Activated naive CD4-positive, alpha-beta T cell treated with anti-CD3 and anti-CD28 coated beads, Interleukin-2, amount 10 ng/mL, durations not matched to agents 7 days and 5 days (primary cell): Measurements from ENCODE around the gene CKS2.

Experiments used
- CTCF ChIA-PET: fragments of 350-600 bp; sonication (Branson Sonifier 250); formaldehyde crosslinking; loops from one replicate; lab custom pipeline; 2021; ENCODE audit warnings: antibody characterized with exemption; lab: Charles Lee
- DNase-seq: peaks from one replicate; pipeline ENCODE4 v3.0.0-alpha.2; 2020
- H3K27ac Mint-ChIP-seq: one replicate; pipeline ENCODE4 v1.8.0; 2021; ENCODE audit warnings: mild to moderate bottlenecking, moderate library complexity, mixed read lengths
- H3K27me3 Mint-ChIP-seq: one replicate; pipeline ENCODE4 v1.8.0; 2021; ENCODE audit warnings: mild to moderate bottlenecking, mixed read lengths
- H3K36me3 Mint-ChIP-seq: one replicate; pipeline ENCODE4 v1.8.0; 2021; ENCODE audit warnings: mixed read lengths
- H3K4me1 Mint-ChIP-seq: one replicate; pipeline ENCODE4 v1.8.0; 2021; ENCODE audit warnings: mixed read lengths
- H3K4me3 Mint-ChIP-seq: one replicate; pipeline ENCODE4 v1.8.0; 2021; ENCODE audit warnings: mild to moderate bottlenecking, moderate library complexity, mixed read lengths
- H3K9me3 Mint-ChIP-seq: one replicate; pipeline ENCODE4 v1.8.0; 2021; ENCODE audit warnings: mixed read lengths

CKS2 gene

DNA sequence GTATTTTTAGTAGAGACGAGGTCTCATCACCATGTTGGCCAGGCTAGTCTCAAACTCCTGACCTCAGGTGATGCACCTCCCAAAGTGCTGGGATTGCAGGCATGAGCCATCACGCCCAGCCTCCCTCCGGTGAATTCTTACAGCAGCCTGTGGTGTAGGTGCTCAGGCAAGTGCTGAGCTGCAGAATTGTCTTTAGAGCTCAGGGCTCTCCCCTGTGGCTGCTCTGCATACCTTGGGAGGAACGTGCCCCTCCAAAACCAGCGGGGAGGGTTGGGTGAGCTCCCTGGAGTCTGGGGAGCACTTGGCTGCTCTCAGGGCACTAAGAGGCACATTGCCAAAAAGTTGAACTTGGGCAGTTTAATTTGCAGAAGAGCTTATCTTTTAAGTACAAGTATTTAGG lies 36.7 kb downstream of the CKS2 start:
- Mint-ChIP-seq H3K4me3 (no peak overlapping the region), H3K27ac (no peak overlapping the region), H3K9me3 (no peaks in the 10 kb centered on the region), H3K4me1 (peaks cover 9% of the 10 kb centered on the region), H3K36me3 (peaks cover 86% of the 10 kb centered on the region), H3K27me3 (no peaks in the 10 kb centered on the region)
- CTCF ChIA-PET, result interaction anchor here (0.9 to 1.3 kb wide), 2 partner anchors 10 to 58 kb away, joined by 3 to 6 read pairs; no protein-coding TSS in a partner anchor
- no peak for DNase-seq

DNA sequence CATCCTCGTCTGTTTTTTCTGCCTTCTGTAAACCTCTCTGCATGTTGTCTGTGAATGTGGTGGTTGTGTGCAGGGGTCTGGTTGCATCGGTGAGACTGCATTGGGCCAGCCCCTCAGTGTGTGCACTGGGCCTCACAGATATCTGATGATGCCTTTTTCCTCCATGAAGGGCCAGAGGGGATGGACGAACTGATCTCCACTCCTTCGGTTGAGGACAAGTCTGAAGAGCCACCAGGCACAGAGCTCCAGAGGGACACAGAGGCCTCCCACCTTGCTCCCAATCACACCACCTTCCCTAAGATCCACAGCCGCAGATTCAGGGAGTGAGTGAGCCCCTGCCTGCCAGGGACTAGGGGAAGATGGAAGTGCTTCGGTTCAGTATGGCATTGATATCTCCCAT lies 38.6 kb downstream of the CKS2 start:
- DNase-seq, result no peak
- H3K27me3 Mint-ChIP-seq, result no peaks in the 10 kb centered on the region
- CTCF ChIA-PET, result no interaction called here
- H3K4me3 Mint-ChIP-seq, result no peak overlapping the region
- peaks cover 83% of the 10 kb centered on the region for H3K36me3 Mint-ChIP-seq
- H3K27ac Mint-ChIP-seq, result peak overlapping the region; percentile 42
- peaks cover 19% of the 10 kb centered on the region for H3K4me1 Mint-ChIP-seq
- H3K9me3 Mint-ChIP-seq, result no peaks in the 10 kb centered on the region

DNA sequence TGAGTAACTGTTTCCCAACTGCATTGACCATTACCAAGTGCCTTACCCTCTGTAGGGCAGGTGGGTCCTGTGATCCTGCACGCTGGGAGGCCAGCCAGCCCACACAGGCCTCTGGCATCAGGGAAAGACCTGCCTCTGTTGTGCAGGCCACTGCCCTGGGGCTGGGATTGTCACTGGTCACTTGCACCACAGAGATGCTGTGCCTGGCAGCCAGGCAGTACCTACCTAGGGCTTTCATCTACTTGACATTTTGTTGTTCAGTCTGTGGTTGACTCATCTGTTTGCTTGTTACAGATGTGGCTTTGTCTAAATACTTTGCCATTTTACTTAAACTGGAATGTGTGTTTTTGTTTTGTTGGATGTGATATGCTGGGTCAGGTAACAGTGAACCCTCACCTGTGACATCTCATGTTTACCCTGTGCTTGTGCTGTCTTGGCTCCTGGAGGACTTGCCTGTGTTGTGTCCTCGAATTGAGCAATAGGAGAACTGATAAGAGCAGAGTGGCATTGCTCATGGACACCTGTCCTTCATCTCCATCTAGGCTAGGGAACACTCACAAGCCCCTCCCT lies 40.1 kb downstream of the CKS2 start:
- Mint-ChIP-seq H3K4me1 (peaks cover 19% of the 10 kb centered on the region), H3K27ac (no peak overlapping the region), H3K9me3 (no peaks in the 10 kb centered on the region), H3K27me3 (no peaks in the 10 kb centered on the region), H3K4me3 (no peak overlapping the region), H3K36me3 (peaks cover 77% of the 10 kb centered on the region)
- no peak for DNase-seq
- CTCF ChIA-PET, result interaction anchor here (0.7 kb wide), 1 partner anchor 198 kb away, joined by 3 read pairs; no protein-coding TSS in a partner anchor

DNA sequence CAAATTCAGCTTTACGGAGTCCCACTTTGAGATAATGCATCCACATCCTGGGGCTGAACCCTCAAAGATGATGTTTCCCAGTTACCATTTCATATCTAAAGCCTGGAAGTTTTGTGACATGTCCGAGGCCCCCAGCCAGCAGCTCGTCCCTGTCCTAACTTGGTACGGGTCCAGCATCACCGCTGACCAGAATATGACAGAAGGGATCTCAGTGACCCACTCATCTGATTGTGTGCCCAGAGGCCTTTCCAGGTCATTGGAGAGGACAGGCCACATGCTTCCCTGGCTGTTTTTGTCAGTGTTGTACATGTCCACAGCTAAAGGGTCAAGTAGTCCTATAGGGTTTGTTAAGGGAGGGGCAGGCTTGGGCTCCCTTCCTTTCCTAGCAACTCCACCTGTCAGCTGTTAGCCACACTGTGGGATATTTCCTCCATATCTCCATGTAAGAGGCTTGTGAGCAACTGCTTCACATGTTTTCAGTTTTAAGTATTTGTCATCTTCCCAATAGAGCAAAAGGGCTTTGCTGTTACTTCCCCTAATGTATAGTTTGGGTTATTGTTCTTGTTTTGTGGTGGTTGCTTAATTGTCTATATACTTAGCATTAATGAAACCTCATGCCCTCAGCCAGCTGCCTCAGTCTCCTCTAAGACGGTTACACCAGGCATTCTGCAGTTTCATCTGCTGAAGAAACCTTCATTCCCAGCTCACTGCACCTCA lies 40.7 kb downstream of the CKS2 start:
- H3K4me3 Mint-ChIP-seq, result no peak overlapping the region
- H3K27ac Mint-ChIP-seq, result peak overlapping the region; percentile 79
- H3K9me3 Mint-ChIP-seq, result no peaks in the 10 kb centered on the region
- no peak for DNase-seq
- H3K36me3 Mint-ChIP-seq, result peaks cover 77% of the 10 kb centered on the region
- no peaks in the 10 kb centered on the region for H3K27me3 Mint-ChIP-seq
- CTCF ChIA-PET, result interaction anchor here (0.7 kb wide), 1 partner anchor 197 kb away, joined by 3 read pairs; no protein-coding TSS in a partner anchor
- peaks cover 19% of the 10 kb centered on the region for H3K4me1 Mint-ChIP-seq

DNA sequence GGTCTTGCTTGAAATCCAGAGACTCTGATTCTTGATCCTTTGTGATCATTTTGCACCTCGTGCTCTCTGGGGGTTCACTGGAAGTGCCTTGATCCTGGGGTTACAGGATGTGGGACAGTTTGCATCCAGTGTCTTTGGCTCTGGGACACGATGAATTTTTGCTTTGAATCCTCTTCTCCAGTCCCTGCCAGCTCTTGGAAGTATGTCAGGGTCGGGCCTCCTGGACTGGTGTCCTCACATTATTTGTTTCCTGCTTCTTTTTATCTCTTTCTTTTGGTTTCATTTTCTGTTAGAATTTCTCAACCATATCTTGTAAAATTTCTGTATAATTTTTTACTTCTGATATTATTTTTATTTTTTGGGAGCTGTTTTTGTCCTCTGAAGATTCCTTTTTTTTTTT lies 41.5 kb downstream of the CKS2 start:
- Mint-ChIP-seq H3K4me1 (peaks cover 19% of the 10 kb centered on the region), H3K9me3 (no peaks in the 10 kb centered on the region), H3K4me3 (no peak overlapping the region), H3K27me3 (no peaks in the 10 kb centered on the region), H3K36me3 (peaks cover 77% of the 10 kb centered on the region), H3K27ac (peak overlapping the region; percentile 79)
- no peak for DNase-seq
- CTCF ChIA-PET, result no interaction called here

DNA sequence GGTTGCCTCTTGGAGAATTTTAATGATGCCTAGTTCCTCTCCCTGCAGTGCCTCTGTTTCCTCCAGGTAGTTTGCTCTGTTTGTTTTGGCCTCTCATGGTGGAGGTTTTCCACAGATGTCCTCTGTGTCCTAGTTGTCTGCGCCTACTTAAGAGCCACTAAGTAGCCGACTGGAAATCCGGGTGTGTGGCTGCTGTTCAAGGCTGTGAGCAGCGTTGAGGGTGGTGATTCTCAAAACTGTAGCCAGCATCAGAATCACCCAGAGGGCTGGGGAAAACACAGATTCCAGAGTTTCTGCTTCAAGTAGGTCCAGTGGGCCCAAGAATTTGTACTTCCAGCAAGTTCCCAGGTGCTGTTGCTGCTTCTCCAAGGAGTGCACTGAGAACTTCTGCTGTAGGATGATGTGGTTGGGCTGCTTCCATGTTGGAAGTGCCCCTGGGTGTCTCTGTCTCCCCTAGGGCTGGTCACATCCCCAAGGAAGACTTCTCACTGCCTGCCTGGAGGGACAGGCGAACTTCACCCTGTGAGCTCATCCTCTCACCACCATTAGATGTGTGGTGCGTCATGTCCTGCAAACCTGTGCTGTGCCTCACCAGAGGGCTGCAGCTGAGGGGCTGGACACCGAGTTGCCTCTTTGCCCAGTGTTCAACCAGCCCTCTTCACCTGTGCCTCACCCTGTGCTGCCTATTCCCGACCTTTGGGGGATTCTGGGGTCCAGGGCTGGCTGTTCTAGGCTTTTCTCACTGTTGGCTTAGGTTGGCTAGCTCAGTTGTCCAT lies 42.1 kb downstream of the CKS2 start:
- H3K27me3 Mint-ChIP-seq, result no peaks in the 10 kb centered on the region
- peaks cover 19% of the 10 kb centered on the region for H3K4me1 Mint-ChIP-seq
- no peak overlapping the region for H3K4me3 Mint-ChIP-seq
- DNase-seq, result no peak
- H3K27ac Mint-ChIP-seq, result peak overlapping the region; percentile 85
- CTCF ChIA-PET, result no interaction called here
- H3K36me3 Mint-ChIP-seq, result peaks cover 81% of the 10 kb centered on the region
- no peaks in the 10 kb centered on the region for H3K9me3 Mint-ChIP-seq

DNA sequence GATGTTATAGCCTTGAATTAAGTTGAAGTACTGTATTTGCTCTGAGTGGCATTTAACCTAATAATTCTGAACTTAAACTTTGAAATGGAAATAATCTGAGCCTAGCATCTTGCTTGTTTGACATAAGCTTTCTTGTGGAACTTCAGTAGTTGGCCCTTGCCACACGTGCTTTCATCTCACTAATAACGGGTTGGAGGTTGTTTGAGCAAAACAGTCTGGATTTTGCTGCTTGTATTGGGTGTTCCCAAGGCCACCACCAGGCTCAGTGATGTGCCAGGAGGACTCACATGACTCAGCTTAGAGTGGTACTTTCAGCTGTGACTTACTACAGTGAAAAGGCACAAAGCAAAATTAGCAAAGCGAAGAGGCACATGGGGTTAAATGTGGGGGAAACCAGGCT lies 43.0 kb downstream of the CKS2 start:
- CTCF ChIA-PET, result interaction anchor here (0.7 kb wide), 1 partner anchor 29 kb away, joined by 3 read pairs; no protein-coding TSS in a partner anchor
- H3K4me1 Mint-ChIP-seq, result peaks cover 19% of the 10 kb centered on the region

DNA sequence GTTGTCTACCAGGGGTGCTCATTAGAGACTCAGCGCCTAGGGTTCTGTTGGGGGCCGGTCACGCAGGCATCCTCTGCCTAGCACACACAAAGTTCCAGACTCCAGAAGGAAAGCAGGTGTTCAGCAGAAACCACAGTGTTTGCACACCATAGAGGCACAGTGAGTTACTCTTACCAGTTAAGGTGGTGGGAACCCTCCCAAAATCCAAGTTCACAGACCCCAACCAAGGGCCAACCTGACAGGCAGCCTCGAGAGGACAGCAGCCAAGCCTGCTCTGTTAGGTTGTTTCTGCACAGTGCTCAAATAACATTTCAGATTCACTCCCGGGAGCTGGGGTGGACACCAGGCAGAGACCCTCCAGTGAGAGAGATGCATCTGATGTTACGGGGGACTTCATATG lies 43.5 kb downstream of the CKS2 start:
- CTCF ChIA-PET, result interaction anchor here (0.7 kb wide), 1 partner anchor 29 kb away, joined by 3 read pairs; no protein-coding TSS in a partner anchor
- no peak overlapping the region for H3K4me3 Mint-ChIP-seq
- peaks cover 19% of the 10 kb centered on the region for H3K4me1 Mint-ChIP-seq
- H3K27ac Mint-ChIP-seq, result no peak overlapping the region
- peaks cover 79% of the 10 kb centered on the region for H3K36me3 Mint-ChIP-seq
- no peak for DNase-seq
- H3K27me3 Mint-ChIP-seq, result no peaks in the 10 kb centered on the region
- H3K9me3 Mint-ChIP-seq, result no peaks in the 10 kb centered on the region

More for the DNA sequence above, 43.0 kb downstream of the CKS2 start:
- DNase-seq, result no peak
- no peak overlapping the region for H3K27ac Mint-ChIP-seq
- H3K4me3 Mint-ChIP-seq, result no peak overlapping the region
- no peaks in the 10 kb centered on the region for H3K9me3 Mint-ChIP-seq
- H3K27me3 Mint-ChIP-seq, result no peaks in the 10 kb centered on the region
- H3K36me3 Mint-ChIP-seq, result peaks cover 79% of the 10 kb centered on the region

DNA sequence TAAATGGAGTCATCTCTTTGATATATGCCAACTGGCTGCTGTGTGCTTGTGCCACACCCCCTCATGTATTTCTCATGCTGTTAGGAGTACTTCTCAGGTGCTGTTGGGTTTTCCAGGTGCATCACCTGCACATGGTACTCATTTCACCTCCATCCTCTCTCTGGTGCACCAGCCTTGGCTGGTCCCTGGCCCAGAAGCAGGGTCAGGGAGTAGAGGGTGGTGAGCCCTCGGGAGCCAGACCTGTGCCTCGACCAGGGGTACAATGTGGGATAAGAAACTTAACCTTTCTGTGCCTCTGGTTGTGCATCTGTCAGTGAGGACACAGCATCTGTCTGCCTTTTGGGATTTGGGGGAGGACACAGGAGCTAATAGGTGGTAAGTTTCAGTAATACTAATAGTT lies 45.8 kb downstream of the CKS2 start:
- H3K36me3 Mint-ChIP-seq, result peaks cover 81% of the 10 kb centered on the region
- H3K4me1 Mint-ChIP-seq, result peaks cover 23% of the 10 kb centered on the region
- H3K27me3 Mint-ChIP-seq, result no peaks in the 10 kb centered on the region
- CTCF ChIA-PET, result no interaction called here
- DNase-seq, result no peak
- no peaks in the 10 kb centered on the region for H3K9me3 Mint-ChIP-seq
- H3K4me3 Mint-ChIP-seq, result no peak overlapping the region
- H3K27ac Mint-ChIP-seq, result no peak overlapping the region

DNA sequence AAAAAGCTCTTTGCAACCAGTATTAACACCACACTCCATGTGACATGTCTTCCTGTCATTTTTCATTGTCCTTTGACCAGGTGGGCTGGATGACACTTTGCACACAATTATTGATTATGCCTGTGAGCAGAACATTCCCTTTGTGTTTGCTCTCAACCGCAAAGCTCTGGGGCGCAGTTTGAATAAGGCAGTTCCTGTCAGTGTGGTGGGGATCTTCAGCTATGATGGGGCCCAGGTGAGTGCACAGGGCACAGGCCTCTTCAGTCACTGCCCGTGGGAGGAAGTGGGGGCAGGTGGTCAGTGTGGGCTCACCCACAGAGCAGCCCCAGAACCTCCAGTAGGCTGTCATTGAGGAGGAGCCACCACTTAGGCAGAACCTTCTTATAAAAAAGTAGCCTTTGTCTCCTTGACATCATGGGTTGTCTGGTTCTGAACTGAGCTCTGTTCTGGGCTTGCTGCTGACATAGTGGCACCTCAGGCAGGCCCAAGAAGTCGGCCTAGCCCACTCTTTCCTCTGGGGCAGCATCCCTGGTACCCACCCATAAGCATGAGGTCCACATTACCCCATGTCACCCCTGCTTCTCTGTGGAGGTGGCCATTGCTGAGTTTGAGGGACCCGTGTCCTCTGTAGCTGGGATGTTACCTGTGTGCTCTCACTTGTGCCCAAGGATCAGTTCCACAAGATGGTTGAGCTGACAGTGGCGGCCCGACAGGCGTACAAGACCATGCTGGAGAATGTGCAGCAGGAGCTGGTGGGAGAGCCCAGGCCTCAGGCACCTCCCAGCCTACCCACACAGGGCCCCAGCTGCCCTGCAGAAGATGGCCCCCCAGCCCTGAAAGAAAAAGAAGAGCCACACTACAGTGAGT lies 46.6 kb downstream of the CKS2 start:
- CTCF ChIA-PET, result interaction anchor here (1.3 kb wide), 1 partner anchor 9 kb away, joined by 6 read pairs; no protein-coding TSS in a partner anchor
- H3K36me3 Mint-ChIP-seq, result peaks cover 79% of the 10 kb centered on the region
- DNase-seq, result no peak
- no peaks in the 10 kb centered on the region for H3K9me3 Mint-ChIP-seq
- no peaks in the 10 kb centered on the region for H3K27me3 Mint-ChIP-seq
- H3K27ac Mint-ChIP-seq, result peak overlapping the region; percentile 49
- no peak overlapping the region for H3K4me3 Mint-ChIP-seq
- peaks cover 15% of the 10 kb centered on the region for H3K4me1 Mint-ChIP-seq

DNA sequence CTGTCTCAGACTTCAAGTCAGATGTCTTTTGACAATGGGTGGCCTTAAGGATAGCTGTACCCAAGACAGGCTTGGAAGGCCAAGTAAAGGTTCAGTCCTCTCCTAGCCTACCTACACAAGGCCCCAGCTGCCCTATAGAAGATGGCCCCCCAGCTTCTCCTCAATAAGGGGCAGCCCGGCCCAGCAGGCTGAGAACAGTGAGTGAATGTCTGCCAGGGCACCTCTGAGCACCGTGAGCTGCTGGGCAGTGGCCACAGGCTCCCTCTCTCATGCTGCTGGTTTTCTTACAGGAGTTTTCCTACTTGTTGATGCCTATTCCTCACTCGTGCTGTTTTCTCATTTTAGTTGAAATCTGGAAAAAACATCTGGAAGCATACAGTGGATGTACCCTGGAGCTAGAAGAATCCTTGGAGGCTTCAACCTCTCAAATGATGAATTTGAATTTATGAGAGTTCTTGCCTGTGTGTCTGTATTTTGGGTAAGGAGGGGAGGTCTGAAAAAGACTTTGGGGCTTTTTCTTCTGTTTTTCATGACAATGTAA lies 47.5 kb downstream of the CKS2 start:
- no peak overlapping the region for H3K4me3 Mint-ChIP-seq
- H3K9me3 Mint-ChIP-seq, result no peaks in the 10 kb centered on the region
- DNase-seq, result no peak
- no peaks in the 10 kb centered on the region for H3K27me3 Mint-ChIP-seq
- CTCF ChIA-PET, result interaction anchor here (1.3 kb wide), 1 partner anchor 10 kb away, joined by 6 read pairs; no protein-coding TSS in a partner anchor
- peaks cover 9% of the 10 kb centered on the region for H3K4me1 Mint-ChIP-seq
- peak overlapping the region; percentile 49 for H3K27ac Mint-ChIP-seq
- peaks cover 76% of the 10 kb centered on the region for H3K36me3 Mint-ChIP-seq

DNA sequence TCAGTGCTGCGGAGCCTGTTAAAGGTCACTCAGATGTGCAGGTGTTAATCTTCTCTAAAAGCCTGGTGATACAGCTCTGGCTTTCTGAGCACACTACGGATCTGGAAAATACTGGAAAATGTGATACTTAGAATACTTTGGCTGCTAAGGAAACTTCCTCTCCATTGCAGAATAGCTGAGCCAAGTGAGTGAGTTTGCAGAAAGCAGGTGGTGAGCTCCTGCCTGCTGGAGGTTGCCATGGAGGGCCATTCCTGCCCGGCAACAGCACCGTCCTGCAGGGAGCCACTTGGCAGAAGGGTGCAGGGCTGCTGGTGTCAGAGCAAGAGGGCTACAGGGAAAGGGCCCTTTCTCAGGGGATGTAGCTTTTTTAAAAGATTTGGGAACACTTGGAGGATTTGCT lies 48.0 kb downstream of the CKS2 start:
- Mint-ChIP-seq H3K27ac (no peak overlapping the region), H3K4me3 (no peak overlapping the region), H3K27me3 (no peaks in the 10 kb centered on the region), H3K36me3 (peaks cover 72% of the 10 kb centered on the region), H3K4me1 (peaks cover 5% of the 10 kb centered on the region), H3K9me3 (no peaks in the 10 kb centered on the region)
- CTCF ChIA-PET, result no interaction called here
- no peak for DNase-seq

DNA sequence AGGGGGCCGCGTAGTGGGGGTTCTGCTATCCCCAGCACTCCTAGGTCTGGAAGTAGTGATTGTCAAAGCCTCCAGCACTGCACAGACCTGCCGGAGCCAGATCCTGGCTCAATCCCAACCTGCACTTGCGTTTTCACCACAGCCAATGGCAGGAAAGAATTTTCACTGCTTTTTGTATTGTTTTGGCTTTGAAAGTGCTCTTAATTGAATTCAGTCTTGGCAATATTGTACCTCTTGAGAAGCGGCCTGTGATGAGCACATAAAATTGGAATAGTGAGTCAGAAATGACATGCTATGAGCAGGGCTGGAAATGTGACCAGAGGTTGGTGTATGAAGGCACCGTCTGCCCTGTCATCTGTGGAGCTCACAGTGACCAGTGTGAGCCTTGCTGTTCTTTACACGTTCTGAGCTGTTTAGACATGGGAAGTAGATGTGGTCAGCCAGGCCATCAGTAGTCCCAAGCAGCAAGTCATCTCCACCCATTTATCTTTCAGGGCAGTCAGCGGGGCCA lies 48.8 kb downstream of the CKS2 start:
- Mint-ChIP-seq H3K36me3 (peaks cover 65% of the 10 kb centered on the region), H3K4me3 (no peak overlapping the region), H3K27me3 (no peaks in the 10 kb centered on the region), H3K9me3 (no peaks in the 10 kb centered on the region), H3K27ac (no peak overlapping the region), H3K4me1 (peaks cover 4% of the 10 kb centered on the region)
- CTCF ChIA-PET, result no interaction called here
- DNase-seq, result no peak
